HG03060 (cell line): Measurements from ENCODE around the gene NDUFB11.

Experiments
- ATAC-seq: cut with Tn5 transposase; IDR thresholded peaks from one replicate; pipeline ENCODE4 v1.9.1; 2021; ENCODE audit warnings: low read depth, moderate number of reproducible peaks; ENCODE audit not compliant: unreplicated experiment

NDUFB11 gene

DNA sequence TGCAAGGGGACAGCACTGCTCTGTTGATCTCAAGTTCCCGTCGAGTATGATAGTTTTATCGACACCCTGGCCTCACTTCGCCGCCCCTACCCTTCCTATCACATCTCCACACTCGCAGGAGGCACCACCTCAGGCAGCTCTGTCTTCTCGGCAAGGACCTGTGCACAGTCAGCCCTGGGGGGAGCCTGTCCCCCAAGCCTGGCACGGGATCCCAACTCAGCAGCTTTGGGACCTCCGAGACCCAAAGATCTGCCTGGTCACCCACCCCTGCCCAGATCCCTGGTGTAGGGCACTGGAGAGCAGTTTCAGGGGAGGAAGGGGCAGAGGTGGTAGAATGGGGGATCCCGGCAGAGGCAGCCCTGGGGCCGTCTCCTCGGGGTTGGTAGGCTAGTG, 31.1 kb upstream of the NDUFB11 start:
- ATAC-seq = no peak

GRCh38 chrX:47174846-47175587, 30.5 kb upstream of the NDUFB11 start:
- no peak for ATAC-seq

- ATAC-seq = no peak
Observed at GRCh38 chrX:47174376-47174775, 29.9 kb upstream of the NDUFB11 start.

GRCh38 chrX:47172971-47173792, 28.7 kb upstream of the NDUFB11 start:
- ATAC-seq = no peak

- no peak for ATAC-seq
Observed at GRCh38 chrX:47172549-47172948, 28.0 kb upstream of the NDUFB11 start.

DNA sequence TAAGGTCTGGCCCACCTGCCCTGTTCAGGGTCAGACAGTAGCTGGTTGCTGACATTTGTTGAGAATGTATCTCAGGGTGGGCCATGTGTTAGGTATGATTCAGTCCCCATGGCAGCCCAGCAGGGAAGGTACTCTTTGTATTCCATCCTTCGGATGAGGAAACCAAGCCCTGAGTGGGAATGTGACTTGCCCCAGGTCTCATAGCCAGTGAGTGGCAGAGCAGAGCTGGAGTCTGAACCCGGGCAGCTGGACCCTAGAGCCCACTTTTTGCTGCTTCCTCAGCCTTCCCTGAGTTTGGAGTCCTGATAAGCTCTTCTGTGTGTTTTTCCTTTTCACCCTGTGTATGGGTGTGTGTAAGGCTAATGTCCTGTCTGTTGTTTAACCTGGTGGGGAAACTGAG, 27.5 kb upstream of the NDUFB11 start:
- no peak for ATAC-seq

DNA sequence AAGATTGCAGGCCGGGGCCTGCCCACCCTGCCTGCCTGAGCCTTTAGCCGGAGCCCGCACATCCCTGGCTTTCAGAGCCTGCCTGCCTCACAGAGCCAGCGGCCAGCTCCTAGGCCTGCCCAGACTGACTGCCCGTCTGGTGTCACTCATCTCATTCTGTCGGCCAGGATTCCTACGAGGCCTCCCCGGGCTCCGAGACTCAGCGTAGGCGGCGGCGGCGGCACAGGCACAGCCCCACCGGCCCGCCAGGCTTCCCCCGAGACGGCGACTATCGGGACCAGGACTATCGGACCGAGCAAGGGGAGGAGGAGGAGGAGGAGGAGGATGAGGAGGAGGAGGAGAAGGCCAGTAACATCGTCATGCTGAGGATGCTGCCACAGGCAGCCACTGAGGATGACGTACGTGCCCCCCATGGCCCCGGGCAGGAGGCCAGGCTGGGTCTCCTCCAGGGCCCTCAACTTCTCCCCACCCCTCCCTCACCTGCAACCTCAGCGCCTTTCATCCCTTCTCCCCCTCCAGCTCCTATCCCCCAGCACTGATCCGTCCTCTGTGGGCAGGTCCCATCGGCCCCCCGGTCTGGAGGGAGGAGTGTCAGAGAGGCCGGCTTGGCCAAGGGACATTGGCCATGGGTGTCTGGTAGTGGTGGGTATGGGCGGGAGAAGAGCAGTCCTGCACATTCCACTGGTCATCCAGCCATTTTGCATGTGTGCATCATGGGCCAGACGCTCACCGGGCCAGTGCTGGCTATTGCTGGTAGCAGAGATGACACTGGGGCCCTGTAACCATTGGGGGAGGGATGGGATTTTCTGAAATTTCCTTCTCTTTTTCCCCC, 26.6 kb upstream of the NDUFB11 start:
- no peak for ATAC-seq

- ATAC-seq = no peak
Observed at GRCh38 chrX:47169726-47170515, 25.4 kb upstream of the NDUFB11 start.

DNA sequence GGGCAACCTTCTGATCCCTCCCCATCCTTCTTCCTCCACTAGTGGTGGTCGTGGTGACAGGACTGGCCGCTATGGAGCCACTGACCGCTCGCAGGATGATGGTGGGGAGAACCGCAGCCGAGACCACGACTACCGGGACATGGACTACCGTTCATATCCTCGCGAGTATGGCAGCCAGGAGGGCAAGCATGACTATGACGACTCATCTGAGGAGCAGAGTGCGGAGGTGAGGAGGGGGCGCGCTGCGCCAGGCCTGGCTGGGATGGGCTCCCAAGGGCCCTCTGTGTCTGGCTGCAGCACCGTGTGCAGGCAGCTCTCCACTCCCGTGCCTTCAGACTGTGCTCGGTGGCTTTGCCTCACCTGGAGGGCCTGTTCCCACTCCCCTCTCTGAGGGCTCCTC, 24.8 kb upstream of the NDUFB11 start:
- ATAC-seq = no peak

DNA sequence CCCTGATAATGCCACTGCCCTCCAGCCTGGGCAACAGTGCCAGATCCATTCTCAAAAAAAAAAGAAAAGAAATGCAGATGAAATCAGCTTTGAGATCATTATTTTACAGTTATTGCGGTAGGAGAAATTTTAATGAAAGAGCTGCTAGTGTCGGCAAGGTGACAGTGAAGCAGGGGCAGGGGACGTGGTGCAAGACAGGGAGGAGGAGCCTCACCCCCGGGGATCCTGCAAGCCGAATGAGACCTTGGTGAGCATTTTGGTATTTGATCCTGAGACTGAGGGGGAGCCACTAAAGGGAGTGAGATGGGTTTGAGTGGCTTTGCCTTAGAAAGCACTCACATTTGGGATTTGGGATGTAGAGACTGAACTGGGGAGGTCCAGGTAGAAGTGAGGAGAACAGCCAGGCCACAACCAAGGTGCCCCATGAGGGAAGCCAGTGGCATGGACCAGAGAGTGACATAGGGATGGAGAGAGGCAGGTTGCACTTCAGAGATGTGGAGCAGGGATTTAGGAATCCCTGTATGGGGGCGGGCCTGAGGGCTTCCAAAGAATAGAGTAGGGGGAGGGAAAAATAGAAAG, 24.1 kb upstream of the NDUFB11 start:
- ATAC-seq = no peak

DNA sequence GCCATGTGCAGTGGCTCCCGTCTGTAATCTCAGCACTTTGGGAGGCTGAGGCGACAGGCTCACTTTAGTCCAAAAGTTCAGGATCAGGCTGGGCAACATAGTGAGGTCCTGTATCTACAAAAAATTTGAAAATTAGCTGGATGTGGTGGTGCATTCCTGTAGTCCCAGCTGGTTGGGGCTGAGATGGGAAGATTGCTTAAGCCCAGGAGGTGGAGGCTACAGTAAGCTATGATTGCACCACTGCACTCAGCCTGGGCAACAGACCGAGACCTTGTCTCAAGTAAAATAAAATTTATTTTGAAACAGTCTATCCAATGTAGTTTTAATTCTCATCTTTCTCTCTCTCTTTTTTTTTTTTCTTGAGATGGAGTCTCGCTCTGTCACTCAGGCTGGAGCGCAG, 21.6 kb upstream of the NDUFB11 start:
- ATAC-seq = no peak

- ATAC-seq = no peak
Observed at GRCh38 chrX:47164420-47164819, 19.9 kb upstream of the NDUFB11 start.

- no peak for ATAC-seq
Observed at GRCh38 chrX:47162927-47163583, 18.6 kb upstream of the NDUFB11 start.

- ATAC-seq = no peak
Observed at GRCh38 chrX:47160781-47161180, 16.3 kb upstream of the NDUFB11 start.

DNA sequence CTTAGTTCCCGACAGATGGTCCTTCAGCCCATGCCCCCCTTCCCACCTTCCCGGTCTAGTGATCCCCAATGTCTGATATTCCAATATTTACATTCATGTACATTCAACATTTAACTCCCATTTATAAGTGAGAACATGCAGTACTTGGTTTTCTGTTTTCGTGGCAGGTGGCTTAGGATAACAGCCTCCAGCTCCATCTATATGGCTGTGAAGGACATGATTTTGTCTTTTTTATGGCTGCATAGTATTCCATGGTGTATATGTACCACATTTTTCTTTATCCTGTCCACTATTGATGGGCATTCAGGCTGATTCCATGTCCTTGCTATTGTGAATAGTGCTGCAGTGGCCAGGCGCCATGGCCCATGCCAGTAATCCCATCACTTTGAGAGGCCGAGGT, 14.3 kb upstream of the NDUFB11 start:
- no peak for ATAC-seq

DNA sequence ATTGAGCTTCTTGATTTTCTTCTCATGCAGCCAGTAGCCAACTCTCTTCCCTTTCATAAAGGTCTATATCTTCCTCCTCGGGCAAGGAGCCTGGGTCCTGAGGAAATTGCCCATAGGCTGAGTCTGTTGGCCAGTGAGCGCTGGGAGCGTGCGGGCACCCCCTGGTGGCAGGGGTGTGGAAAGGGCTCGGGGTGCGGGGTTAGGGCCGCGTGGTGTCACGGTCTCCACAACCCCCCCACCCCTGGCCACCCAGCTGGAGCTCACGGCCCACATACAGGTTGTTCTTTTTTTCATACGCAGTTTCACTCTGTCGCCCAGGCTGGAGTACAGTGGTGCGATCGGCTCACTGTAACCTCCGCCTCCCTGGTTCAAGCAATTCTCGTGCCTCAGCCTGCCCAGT, 13.6 kb upstream of the NDUFB11 start:
- no peak for ATAC-seq

DNA sequence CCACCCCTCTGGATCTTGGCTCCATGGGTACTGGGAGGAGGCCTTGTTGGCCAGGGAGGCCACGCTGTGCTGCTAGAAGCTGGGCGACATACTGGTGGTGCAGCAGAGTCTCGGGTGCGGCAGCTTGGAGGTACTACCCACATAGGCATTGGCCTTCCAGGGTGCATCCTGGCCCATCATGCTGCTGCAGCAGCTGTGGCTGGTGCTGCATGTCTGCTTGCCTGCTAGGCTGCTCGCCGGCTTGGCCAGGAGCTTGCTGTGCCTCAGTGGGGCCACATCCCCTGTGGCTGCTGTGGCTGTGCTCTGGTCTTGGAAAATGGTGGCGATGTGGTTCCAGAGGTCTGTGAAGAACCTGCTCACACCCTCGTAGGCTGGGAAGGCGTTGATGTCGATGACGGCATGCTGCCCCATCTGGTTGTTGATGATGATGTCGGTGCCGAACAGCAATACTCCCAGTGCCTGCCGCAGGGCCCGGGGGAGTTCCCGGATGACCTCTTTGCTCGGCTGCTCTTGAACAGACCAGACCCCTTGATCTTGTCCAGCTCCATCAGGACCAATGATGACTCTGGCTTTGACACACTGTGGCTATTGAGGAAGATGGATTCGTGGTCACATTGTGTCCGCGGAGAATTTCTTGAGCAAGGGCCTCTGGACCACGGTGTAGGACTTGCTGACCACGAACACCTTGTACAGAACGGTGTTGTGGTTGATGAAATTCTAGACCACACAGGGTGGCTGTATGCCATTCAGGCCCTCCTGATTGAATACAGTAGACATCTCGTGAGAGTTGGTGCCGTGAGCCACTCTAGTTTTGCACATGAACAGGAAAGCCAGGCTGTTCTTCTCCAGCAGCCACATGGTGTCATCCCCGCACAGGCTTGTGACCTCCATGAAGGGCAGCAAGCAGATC, 12.4 kb upstream of the NDUFB11 start:
- ATAC-seq = no peak

GRCh38 chrX:47151435-47151834, 6.9 kb upstream of the NDUFB11 start:
- no peak for ATAC-seq
